ENCODE results near the gene TMEM250.
A peak's percentile ranks its signal among the peaks of the same experiment; 100 is the strongest.

TMEM250 gene

DNA sequence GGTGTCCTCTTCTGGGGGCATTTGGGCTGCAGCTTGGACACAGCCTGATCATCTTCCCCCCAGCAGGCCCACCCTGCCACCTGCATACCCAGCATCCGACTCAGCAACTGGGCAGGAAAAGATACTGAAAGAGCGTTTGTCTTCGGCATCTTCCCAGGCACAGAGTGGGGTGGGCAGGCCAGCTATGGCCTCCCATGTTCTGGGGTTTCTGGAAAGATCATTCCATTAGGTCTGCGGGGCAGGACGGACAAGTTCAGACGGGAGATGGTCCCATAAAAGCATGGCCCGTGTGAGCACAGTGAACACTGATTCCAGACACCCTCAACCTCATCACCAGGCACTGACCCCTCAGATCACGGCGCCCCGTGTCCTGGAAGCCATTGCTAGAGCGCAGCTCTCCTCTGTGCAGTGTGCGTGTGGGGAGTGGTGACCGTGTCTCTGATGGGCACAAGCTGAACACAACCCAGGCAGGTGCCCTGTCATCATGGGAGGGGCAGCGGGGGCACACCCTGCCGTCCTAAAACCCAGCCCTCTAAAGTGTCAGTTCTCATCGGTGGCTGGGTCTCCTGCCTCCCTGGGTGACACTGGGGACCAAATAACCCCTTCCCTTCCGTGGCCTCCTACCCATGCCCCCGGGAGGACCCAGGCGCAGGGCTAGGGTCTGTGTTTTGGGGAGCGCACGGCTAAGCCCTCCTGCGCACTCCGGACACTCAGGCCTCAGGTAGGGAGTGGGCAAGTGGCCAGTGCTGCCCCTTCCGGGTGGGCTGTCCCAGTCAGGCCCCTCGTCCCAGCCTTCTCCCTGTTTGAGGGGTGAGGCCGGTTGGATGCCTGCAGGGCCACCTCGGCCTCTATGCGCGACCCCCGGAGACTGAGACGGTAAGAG, 13.2 kb upstream of the TMEM250 start:
- no peak for DNase-seq

DNA sequence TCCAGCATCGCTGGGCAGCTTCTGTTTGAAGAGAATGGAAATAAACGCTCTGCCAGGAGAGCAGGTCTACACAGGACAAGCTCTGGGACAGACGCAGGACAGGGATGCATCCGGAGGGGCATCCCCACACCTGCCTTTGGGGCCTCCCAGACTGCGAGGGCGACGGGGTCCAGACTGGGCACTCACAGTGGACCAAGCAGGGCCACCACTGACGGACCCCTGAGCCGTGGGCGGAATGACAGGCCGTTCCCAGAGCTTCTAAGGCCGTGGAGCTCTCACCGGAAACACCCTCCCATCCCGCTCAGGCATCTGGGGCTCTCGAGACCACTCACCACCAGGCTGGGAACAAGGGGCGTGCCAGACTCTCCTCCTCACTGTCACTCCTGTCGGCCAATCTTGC, 10.5 kb upstream of the TMEM250 start:
- DNase-seq, result no peak

DNA sequence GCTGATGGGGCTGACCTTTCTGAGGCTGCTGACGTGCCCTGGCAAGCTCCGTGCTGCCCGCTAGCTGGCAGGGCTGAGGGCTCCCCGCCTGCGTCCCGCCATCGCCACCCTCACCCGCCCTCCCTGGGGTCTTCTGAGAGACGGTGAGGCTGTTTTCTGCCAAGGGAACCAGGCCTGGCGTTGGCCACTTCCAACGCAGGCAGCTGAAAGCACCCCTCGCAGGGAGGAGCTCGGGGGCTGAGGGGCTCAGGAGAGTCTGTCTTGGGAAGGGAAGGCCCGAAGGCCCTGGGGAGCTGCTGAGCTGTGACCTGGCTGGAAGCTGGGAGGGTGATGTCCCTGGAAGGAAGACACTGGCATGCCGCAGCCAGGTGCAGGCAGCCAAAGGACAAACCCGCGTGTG, 9.8 kb upstream of the TMEM250 start:
- DNase-seq, result no peak

DNA sequence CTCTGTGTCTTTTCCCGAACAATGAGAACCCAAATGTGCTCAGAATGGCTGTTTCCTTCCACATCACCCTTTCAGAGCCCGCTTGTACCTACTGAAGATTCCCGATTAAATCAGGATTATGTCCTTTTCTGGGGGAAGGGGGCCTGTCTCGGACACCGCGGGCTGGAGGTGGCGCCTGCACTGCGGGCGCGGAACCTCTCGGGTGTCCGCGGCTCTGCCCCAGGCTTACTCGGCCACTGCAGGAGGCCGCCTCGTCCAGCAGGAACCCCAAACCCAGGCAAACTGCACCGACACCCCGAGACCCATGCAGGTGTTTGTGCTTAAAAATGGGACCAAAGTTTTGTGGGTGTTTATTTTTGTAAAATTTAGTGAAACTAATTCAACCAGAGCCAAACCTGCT, 8.6 kb upstream of the TMEM250 start:
- no peak for DNase-seq

DNA sequence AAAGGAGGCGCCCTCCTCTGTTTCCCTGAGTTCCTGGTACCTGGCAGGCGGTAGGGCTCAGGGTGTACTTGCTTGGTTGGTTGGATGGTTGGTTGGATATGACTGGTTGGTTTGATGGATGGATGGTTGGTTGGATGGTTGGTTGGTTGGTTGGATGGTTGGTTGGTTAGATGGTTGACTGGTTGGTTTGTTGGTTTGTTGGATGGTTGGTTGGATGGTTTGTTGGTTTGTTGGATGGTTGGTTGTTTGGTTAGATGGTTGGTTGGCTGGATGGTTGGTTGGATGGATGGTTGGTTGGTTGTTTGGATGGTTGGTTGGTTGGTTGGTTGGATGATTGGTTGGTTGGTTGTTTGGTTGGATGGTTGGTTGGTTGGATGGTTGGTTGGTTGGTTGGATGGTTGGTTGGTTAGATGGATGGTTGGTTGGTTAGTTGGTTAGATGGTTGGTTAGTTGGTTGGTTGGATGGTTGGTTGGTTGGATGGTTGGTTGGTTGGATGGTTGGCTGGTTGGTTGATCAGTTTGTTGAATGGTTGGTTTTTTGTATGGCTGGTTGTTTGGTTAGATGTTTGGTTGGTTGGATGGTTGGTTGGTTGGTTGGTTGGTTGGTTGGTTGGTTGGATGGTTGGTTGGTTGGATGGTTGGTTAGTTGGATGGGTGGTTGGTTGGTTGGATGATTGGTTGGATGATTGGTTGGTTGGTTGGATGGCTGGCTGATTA, 6.5 kb upstream of the TMEM250 start:
- DNase-seq, result no peak

DNA sequence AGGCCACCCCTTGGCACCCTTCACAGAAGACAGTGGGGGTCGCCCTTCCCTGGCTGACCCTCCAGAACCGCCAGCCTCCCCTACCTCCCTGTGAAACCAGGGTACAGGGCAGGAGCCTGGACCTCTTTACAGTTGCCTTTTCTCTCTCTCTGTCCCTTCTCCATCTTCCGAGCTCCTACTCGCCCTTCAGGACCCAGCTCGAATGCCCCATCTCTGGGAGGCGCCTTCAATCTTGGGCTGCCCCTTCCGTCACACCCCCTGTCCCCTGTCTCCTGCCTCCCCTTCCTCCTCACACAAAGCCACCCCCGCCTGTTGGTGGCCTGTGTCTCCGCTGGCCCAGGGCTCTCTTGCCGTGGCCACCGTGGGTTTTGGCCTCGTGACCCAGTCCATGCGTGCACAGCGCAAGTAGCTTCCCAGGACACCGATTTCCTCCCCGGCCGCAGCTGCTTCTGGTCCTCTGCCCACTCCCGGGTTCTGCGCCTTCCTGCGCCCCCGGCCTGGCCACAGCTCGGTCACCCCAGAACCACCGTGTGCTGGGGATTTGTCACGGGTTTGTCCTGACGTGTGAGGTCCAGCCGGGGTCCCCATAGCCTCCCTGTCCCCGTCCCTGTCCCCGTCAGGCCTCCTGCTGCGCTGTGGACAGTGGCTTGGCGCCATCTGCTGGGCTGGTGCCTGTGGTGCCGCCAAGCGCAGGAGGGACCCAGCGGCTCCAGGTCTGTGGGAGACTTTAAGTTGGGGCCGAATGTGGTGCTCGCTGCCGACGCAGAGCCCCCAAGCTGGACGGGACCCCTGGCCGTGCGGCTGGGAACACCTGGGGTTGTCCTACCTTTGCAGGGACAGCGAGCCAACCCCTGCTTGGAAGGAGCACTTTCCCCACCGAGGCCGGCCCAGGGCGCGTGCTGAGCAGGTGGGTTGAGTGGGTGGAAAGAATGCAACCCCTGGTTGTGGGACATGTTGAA, 4.0 kb upstream of the TMEM250 start:
- peak in 1 of 2 experiments; percentile 67 for DNase-seq

DNA sequence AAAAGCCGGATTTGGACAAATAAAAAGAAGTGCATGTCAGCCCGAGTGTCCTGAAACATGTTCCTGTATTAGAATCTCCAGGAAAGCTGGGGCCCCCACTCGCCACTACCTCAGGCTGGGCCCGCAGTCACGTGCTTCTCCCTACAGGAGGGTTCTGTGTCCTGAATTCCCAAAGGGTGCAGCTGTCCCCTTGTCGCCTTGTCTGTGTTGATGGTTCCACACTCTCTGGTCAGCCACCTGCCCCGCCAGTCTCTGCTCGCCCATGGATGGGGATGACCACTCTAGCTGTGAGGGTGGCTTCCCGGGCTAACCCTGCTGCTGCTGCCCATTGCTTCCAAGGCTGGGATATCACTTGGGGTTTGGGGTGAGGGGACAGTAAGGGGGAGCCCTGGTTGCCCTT, 3.1 kb upstream of the TMEM250 start:
- DNase-seq, result no peak

DNA sequence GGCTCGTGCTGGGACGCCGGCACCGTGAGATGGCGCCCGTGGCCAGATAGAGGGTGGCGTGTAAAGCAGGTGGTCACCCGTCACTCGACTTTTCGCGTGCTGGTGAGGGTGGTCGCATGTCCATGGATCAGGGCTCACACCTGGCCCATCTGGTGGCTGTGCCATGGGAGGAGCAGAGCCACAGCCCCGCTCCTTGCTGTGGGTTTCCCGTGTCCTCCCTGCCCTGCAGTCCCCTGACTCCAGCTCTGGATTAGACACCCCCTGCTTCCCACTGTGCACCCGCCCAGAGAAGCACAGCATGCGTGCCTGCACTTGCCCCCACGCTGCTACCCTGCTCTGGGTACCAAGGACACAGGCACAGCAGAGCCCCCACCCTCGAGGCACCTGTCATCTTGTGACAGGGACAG, 1.8 kb upstream of the TMEM250 start:
- no peak for DNase-seq

DNA sequence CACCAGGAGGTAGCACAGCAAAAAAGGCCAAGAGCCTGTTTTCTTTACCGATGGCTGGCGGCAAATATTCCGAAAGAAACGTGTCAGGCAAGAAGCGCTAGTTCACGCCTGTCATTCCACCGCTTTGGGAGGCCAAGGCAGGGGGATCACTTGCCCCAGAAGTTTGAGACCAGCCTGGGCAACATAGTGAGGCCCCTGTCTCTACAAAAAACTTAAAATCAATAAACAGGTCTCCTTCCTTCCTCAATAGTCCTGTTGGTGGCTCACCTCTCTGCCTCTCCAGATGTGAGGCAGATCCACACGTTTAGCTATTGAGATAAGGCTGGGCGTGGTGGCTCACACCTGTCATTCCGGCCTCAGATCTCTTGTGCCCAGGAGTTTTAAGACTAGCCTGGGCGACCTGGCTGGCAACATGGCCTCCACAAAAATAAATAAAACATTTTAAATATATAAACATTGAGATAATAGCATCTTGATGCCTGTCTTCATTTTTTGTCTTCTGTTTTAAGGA, 1.3 kb upstream of the TMEM250 start:
- DNase-seq, result no peak

DNA sequence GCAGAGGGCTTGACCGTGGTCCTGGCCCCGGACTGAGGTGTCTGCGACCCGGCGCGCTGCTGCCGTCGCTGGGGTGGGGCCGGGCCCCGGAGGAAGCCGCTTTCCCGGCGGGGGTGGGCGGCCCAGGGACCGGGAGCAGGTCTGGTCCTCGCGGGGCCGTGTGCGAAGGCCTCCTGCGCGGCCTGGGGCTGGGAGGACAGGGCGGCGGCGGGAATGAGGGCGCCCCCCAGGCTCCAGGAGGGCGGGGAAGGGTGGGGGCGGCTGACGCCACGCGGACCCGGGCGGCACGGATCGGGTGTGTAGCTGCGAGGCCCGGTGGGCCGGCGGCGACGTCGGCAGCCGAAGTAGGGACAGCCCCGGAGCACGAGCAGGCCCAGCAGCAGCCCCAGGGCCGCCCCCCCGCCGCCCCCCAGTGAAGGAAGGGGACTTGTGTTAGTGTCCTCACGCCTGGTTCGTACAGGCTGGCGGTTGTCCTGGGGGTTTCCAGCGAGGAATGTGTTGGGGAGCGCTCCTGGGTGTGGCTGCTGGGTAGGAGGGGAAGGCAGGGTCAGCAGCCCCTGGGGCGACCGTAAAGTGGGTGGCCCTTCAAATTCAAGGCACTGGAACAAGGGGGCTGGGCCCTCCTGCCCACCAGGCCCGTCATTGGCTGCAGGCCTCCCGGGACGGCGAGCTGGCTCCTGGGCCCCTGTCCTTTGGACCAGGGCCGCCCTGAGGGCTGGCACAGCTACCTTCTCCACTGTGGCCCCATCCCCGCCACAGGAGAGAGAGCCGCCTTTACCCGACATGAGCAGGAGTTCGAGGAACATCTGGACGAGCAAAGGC, 597 bp upstream of the TMEM250 start:
- DNase-seq, result peak in 1 of 2 experiments; percentile 38

DNA sequence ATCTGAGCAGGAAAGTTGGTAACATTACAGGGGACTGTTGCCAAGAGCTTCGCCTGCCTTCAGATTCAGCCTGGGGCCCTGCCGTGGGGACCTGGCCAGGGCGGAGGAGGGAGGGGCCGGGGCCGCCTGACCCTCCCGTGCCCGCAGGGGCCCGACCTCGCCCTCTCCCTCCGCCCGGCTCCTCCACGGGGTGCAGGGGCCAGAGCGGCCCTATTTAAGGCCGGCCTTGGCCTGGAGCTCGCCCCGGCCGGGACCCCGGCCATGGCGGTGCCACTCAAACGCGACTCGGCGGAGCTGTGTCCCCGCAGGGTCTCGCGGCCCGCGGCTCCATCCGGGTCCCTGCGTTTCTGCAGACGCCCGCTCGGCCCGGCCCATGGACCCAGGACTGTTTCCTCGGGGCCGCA, 757 bp downstream of the TMEM250 start:
- no peak for DNase-seq

DNA sequence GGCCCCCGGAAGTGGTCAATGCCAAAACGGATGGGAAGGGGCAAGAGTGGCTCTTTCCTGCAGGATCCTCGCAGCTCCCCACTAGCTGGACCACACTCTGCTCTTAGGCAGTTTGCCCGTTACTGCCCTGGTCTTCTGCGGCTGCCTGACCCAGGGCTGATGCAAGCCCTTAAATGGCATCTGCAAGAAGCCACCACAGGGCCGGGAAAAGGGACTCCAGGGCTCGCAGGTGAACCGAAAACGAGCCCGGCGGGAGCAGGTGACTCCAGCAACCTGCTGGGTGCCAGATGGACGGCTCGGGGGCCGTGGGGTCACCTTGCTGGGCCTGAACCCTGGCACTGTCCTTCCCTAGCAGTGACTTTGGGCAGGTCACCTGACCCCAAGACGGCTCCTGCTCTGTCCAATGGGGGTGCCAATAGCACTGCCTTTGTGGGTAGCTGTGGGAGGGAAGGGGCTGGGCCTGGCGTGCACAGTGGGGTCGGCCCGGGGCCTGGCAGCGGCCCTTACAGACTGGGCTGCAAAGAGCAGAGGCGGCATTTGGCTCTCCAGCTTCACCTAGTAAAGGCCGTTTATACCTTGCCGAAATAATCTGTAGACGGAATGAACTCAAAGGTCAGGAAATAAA, 1.3 kb downstream of the TMEM250 start:
- no peak for DNase-seq

DNA sequence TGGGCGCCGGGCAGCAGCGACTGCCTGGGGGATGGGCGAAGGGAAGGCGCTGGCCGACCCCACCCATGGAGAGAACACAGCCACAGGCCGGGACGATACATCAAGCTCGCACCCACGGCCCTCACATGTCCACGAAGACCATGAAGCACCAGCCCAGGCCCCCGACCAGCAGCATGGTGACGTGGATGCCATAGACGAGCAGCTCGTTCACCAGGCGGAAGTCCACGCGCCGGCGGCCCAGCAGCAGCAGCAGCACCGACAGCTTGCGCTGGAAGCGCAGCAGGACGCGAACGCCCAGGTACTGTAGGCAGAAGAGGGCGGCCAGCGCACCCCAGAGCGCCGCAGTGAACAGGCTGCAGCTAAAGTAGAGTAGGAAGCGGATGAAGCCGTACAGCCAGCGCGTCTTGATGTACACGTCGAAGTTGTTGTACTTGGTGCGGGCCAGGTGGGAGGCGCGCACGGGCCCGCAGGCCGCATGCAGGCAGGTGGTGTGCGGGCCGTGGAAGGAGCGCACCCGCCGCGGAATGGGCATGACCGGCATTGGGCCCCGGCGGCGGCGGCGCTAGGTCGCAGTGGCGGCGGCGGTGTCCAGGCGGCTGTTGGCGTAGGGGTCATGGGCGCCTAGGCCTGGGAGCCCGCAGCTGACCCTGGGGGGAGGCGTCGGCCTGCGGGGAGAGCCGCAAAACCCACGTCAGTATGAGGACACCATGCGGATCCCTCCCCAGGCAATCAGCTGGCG, 2.1 kb downstream of the TMEM250 start:
- no peak for DNase-seq

DNA sequence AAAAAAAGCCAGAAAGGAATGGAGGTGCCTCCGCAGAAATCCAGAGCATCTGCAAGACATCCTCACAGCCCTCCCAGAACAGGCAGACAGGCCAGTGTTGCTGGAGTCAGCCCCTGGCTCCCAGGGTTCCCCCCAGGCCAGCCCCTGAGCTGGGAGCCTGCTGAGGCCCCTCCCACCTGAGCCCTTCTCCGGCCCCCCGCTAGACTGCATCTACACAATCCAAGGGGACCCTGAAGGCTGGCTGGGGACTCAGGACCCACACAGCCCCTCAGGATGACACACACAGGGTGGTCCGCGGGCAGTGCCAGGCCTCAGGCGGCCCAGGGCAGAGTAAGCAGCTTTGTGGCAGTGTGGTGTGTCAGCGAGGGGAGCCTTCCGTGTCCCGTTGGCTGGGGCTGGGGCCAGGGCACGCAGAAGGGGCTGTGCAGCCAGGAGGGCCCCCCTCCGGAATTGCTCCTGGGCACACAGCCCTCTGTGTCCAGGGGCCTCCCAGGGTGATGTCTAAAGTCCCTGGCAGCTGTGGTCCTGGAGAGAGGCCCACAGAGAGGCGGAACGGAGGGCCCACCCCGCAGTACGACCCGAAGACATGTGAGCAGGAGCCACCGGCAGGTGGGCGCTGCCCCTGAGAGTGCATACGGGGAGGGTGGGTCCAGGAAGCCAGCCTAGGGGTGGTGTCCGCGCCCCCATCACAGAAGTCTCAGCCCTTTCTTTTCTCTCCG, 2.9 kb downstream of the TMEM250 start:
- no peak for DNase-seq

DNA sequence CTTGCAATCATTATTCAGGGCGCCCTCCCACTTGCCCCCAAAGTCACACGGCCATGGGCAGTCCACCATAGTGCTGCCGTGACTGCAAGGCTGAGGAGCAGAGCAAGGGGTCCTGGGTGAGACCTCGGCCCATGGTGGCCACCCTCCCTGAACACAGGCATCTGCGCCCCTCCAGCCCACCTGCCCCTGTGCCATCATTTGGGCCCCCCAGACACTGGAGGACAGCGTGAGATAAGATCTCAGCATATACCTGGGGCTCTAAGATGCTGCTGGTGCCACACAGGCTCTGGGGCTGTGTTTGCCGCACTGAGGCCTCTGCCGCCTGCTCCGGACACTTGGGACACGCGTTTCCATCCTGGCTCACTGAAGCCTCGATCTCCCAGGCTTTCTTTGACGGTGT, 3.5 kb downstream of the TMEM250 start:
- no peak for DNase-seq

DNA sequence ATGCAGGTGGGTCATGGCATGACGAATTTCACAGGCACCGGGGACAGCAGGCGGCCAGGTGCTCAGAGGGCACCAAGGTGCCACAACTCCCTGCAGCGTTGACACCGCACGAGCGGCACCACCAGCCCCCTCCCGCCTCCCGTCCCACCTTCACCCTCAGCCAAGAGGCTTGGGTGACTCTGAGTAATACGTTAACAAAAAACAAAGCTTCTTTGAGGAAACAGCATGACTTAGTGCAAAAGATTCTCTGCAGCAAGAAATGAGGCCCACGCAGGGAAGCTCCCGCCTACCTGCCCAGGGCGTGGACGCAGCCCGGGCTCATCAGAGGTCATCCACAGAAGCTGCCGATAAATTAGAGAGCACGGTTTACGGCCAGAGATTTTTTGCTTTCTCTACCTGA, 4.1 kb downstream of the TMEM250 start:
- no peak for DNase-seq

DNA sequence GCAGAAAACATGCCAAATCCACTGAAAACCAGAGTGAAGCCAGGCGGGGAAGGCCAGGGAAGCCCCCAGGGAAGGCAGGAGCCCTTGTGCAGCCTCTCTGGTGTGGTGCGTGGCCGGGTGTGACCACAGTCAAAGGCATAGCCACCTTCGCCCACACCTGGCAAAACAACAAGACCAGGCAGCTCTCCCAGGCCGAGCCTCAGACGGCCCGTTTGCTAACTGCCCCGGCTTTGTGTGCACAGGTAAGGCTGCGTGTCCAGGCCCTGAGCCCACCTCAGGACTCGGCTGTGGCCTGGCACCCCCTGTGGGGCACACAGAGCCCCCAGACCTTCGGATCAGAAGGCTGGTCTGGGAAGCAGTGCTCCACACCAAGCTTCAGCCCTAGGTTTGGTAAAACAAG, 6.1 kb downstream of the TMEM250 start:
- DNase-seq, result no peak

DNA sequence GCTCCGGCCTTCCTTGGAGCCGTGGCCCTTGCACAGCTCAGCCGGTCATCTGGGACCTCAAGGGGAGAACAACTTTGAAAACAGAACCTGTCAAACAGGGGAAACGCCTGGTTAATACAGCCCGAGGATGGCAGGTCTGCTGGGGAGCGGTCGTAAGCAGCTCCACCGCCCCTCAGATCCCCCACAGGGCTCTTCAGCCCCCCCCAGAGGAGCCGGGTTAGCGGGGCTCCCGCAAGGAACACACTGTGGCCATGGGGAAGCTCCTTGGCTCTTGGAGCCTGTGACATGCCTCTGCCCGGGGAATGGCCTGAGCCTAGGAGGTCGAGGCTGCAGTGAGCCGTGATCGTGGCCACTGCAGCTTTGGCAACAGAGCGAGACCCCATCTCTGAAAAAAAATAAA, 6.8 kb downstream of the TMEM250 start:
- no peak for DNase-seq

DNA sequence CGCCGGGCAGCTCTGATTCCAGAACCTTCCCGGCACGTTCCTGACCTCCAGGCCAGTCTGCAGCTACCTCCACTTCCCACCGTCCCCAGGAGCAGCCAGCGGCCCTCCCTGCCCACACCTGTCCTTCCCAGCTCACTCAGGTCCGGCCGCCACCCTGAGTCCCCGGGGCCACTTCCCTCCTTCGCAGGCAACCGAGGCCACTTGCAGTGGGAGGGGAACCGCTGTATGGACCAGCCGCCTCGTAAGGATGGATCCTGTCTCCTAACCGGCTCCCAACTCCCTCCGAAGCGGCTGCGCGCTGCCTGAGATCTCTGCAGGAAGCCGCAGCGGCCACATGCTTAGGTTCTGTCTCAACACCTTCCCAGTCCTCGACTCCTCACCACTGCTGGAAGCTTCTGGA, 7.5 kb downstream of the TMEM250 start:
- no peak for DNase-seq

Measured in NCI-H526 (cell line).